GM18505 (cell line): ENCODE results near the gene GOLGA6L2.
"Not testable (repeated sequence)": the region's sequence is repeated elsewhere in the genome, so short reads cannot be mapped to it uniquely, and the experiment has no call there.

Source experiments
- ATAC-seq: cut with Tn5 transposase; IDR thresholded peaks from one replicate; pipeline ENCODE4 v1.9.1; 2021; ENCODE audit not compliant: unreplicated experiment
- POLR2A ChIP-seq: IDR thresholded peaks from 4 replicates; pipeline ENCODE4 v1.6.1; 2011; ENCODE audit warnings: borderline replicate concordance; ENCODE audit not compliant: insufficient read depth, insufficient read length; ENCODE audit errors: extremely low read depth

GOLGA6L2 gene

GRCh38 chr15:23441204-23441603, 5.8 kb downstream of the GOLGA6L2 start:
- TF ChIP-seq POLR2A, result no peak
- ATAC-seq, result no peak

- ATAC-seq, result no peak
- TF ChIP-seq POLR2A, result no peak
These were observed 6.4 kb downstream of the GOLGA6L2 start for GRCh38 chr15:23440596-23440995.

GRCh38 chr15:23439513-23439912, 7.5 kb downstream of the GOLGA6L2 start:
- no peak for TF ChIP-seq POLR2A
- ATAC-seq, result no peak

- TF ChIP-seq POLR2A, result no peak
- ATAC-seq, result no peak
These were observed 8.1 kb downstream of the GOLGA6L2 start for GRCh38 chr15:23438816-23439466.

- no peak for ATAC-seq
These were observed 9.4 kb downstream of the GOLGA6L2 start for GRCh38 chr15:23437673-23438072.

GRCh38 chr15:23437146-23437545, 9.9 kb downstream of the GOLGA6L2 start:
- TF ChIP-seq POLR2A, result no peak
- no peak for ATAC-seq

More at GRCh38 chr15:23437673-23438072, 9.4 kb downstream of the GOLGA6L2 start:
- TF ChIP-seq POLR2A, result no peak

GRCh38 chr15:23436421-23436820, 10.6 kb downstream of the GOLGA6L2 start:
- no peak for ATAC-seq
- no peak for TF ChIP-seq POLR2A

- not testable (repeated sequence) for ATAC-seq
These were observed 12.3 kb downstream of the GOLGA6L2 start for GRCh38 chr15:23434699-23435098.

- not testable (repeated sequence) for ATAC-seq
These were observed 21.7 kb downstream of the GOLGA6L2 start for GRCh38 chr15:23425327-23425726.

- no peak for TF ChIP-seq POLR2A
- no peak for ATAC-seq
These were observed 22.7 kb downstream of the GOLGA6L2 start for GRCh38 chr15:23424111-23424904.

- ATAC-seq, result no peak
- TF ChIP-seq POLR2A, result no peak
These were observed 23.9 kb downstream of the GOLGA6L2 start for GRCh38 chr15:23422946-23423708.

- ATAC-seq, result no peak
- no peak for TF ChIP-seq POLR2A
These were observed 24.7 kb downstream of the GOLGA6L2 start for GRCh38 chr15:23422099-23422945.
